HepG2 (cell line): ENCODE data around the gene ATG16L2. TPM values are rescaled to one million over a fixed set of nuclear protein-coding genes. Genes with fewer than 3 reads are reported as not detected.

Source experiments
- CCDC6 ChIP-seq: sonication (generic); formaldehyde crosslinking; IDR thresholded peaks from 2 replicates; pipeline ENCODE4 v1.8.1; 2022; ENCODE audit warnings: mild to moderate bottlenecking, missing genetic modification reagents, moderate library complexity
- EED ChIP-seq: sonication (generic); formaldehyde crosslinking; IDR thresholded peaks from 2 replicates; pipeline ENCODE4 v1.5.0; 2020; ENCODE audit warnings: mild to moderate bottlenecking, missing genetic modification reagents
- JUND ChIP-seq: sonication (generic); formaldehyde crosslinking; IDR thresholded peaks from 2 replicates; pipeline ENCODE4 v1.8.0; 2022; ENCODE audit warnings: mild to moderate bottlenecking, missing genetic modification reagents
- MATR3 ChIP-seq: sonication (generic); formaldehyde crosslinking; IDR thresholded peaks from 2 replicates; pipeline ENCODE4 v1.4.0; 2020; ENCODE audit warnings: missing genetic modification reagents
- MED1 ChIP-seq: sonication (generic); formaldehyde crosslinking; IDR thresholded peaks from 2 replicates; pipeline ENCODE4 v1.4.0; 2020; ENCODE audit warnings: missing genetic modification reagents
- NR2F6 ChIP-seq, 2 experiments: IDR thresholded peaks; 2 replicates each; pipeline ENCODE4 v1.6.1; 2016; ENCODE audit warnings: antibody characterized with exemption in 1 of 2, mild to moderate bottlenecking in 1 of 2
- NRL ChIP-seq: sonication (generic); formaldehyde crosslinking; IDR thresholded peaks from 2 replicates; pipeline ENCODE4 v1.5.0; 2020; ENCODE audit warnings: missing genetic modification reagents, mild to moderate bottlenecking, moderate library complexity, borderline replicate concordance
- PCBP2 ChIP-seq: fragments of 200-400 bp; formaldehyde crosslinking; optimal IDR thresholded peaks from 2 replicates; pipeline ENCODE3; 2018; ENCODE audit warnings: low read length, low read depth; ENCODE audit not compliant: poor library complexity, severe bottlenecking
- SALL2 ChIP-seq: sonication (generic); formaldehyde crosslinking; IDR thresholded peaks from 2 replicates; pipeline ENCODE4 v1.8.1; 2023; ENCODE audit warnings: mild to moderate bottlenecking, missing genetic modification reagents, inconsistent platforms
- TARDBP ChIP-seq: sonication (generic); formaldehyde crosslinking; IDR thresholded peaks from 2 replicates; pipeline ENCODE4 v1.8.0; 2022; ENCODE audit warnings: mild to moderate bottlenecking, missing genetic modification reagents
- ZNF430 ChIP-seq: sonication (generic); formaldehyde crosslinking; IDR thresholded peaks from 2 replicates; pipeline ENCODE4 v1.9.0; 2021; ENCODE audit warnings: mild to moderate bottlenecking, missing genetic modification reagents
- ZNF510 ChIP-seq: sonication (generic); formaldehyde crosslinking; IDR thresholded peaks from 2 replicates; pipeline ENCODE4 v1.4.0; 2020; ENCODE audit warnings: low read depth, mild to moderate bottlenecking, missing genetic modification reagents
- ZNF644 ChIP-seq: IDR thresholded peaks from 2 replicates; pipeline ENCODE4 v1.6.1; 2016; ENCODE audit warnings: low read depth
- ZNF891 ChIP-seq: sonication (generic); formaldehyde crosslinking; IDR thresholded peaks from 2 replicates; pipeline ENCODE4 v1.5.0; 2020; ENCODE audit warnings: mild to moderate bottlenecking, missing genetic modification reagents
- polyA plus RNA-seq, 8 experiments: library from polyadenylated mRNA; depleted of rRNA in 3 of 8; stranded (reverse) in 7 of 8; unstranded in 1 of 8; fragments of >200 nt; fragmentation: Illumina TruSeq in 4 of 8; extraction: Trizol in 4 of 8; gene quantifications; 2 replicates each; pipeline versions ENCODE4 v1.2.1 to v1.2.3, GENCODE V29; 2011 to 2016; ENCODE audit warnings: low read depth in 4 of 8, missing spikeins in 1 of 8, mixed read lengths in 1 of 8; ENCODE audit not compliant: insufficient read depth in 1 of 8
- total RNA-seq, 5 experiments: library from RNA; depleted of rRNA; stranded (reverse); fragments of >200 nt; fragmentation: Illumina TruSeq; extraction: Trizol; gene quantifications; 2 replicates each; pipeline ENCODE4 v1.2.3, GENCODE V29; 2016; ENCODE audit warnings: low read depth in 1 of 5
- TF ChIP-seq, protein P1 (sequence below): sonication (generic); formaldehyde crosslinking; IDR thresholded peaks from 2 replicates; pipeline ENCODE4 v1.4.0; 2020; ENCODE audit warnings: missing genetic modification reagents, borderline replicate concordance
- TF ChIP-seq, protein P2 (sequence below): sonication (generic); formaldehyde crosslinking; IDR thresholded peaks from 2 replicates; pipeline ENCODE4 v1.4.0; 2020; ENCODE audit warnings: mild to moderate bottlenecking, missing genetic modification reagents
- TF ChIP-seq, protein P3 (sequence below): IDR thresholded peaks from 2 replicates; pipeline ENCODE4 v1.6.1; 2016; ENCODE audit warnings: mild to moderate bottlenecking, missing biosample characterization, missing genetic modification reagents
- TF ChIP-seq, protein P4 (sequence below): sonication (generic); formaldehyde crosslinking; IDR thresholded peaks from 2 replicates; pipeline ENCODE4 v1.4.0; 2020; ENCODE audit warnings: mild to moderate bottlenecking, low read depth, missing genetic modification reagents

The ATG16L2 gene
- total and polyA plus RNA-seq, 2 of the 13 experiments (the other 11 are each of a cell fraction or from before 2014, with no cell fraction given): 6.2 to 14.8 TPM

DNA sequence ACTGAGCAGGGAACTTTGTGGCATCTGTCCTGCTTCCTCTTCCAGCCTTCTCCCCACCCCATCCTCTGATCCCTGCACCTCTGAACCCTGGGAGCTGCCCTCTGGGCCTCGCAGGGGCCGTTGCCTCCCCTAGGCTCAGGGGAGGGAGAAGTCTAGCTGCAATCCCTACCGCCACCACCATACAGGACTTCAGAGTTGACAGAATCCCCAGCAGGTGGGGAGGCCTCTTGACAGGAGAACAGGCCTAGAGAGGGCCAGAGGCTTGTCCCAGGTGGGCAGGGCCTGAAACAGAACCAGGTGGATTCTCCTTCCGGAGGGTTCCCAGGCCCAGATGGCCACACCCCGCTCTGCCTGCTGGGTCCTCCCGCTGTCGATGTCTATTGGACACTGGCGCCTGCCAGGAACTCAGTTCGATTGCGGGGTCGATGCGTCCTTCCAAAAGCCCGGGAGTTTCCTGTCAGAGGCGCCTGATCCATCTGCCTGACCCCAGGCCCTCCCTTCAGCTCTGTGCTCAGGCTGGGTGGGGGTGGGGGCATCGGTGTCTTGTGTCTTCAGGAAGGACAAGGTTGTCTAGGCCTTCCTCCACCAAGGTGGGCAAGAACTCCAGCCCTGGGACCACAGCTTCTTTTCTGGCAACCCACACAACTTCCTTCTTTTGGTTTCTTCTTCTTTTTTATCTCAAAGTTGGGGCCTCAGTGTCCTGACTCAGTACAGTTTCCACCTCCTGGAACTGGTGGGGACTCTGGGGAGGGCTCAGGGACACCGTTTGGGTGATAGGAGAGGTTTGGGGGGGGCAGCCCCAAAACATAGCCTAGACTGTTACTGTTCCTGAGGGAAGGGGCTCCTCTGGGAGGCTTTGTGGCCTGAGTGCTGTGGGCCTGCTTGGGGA is 26.8 kb upstream of the ATG16L2 start (continued):
- TF ChIP-seq, protein P1, sequence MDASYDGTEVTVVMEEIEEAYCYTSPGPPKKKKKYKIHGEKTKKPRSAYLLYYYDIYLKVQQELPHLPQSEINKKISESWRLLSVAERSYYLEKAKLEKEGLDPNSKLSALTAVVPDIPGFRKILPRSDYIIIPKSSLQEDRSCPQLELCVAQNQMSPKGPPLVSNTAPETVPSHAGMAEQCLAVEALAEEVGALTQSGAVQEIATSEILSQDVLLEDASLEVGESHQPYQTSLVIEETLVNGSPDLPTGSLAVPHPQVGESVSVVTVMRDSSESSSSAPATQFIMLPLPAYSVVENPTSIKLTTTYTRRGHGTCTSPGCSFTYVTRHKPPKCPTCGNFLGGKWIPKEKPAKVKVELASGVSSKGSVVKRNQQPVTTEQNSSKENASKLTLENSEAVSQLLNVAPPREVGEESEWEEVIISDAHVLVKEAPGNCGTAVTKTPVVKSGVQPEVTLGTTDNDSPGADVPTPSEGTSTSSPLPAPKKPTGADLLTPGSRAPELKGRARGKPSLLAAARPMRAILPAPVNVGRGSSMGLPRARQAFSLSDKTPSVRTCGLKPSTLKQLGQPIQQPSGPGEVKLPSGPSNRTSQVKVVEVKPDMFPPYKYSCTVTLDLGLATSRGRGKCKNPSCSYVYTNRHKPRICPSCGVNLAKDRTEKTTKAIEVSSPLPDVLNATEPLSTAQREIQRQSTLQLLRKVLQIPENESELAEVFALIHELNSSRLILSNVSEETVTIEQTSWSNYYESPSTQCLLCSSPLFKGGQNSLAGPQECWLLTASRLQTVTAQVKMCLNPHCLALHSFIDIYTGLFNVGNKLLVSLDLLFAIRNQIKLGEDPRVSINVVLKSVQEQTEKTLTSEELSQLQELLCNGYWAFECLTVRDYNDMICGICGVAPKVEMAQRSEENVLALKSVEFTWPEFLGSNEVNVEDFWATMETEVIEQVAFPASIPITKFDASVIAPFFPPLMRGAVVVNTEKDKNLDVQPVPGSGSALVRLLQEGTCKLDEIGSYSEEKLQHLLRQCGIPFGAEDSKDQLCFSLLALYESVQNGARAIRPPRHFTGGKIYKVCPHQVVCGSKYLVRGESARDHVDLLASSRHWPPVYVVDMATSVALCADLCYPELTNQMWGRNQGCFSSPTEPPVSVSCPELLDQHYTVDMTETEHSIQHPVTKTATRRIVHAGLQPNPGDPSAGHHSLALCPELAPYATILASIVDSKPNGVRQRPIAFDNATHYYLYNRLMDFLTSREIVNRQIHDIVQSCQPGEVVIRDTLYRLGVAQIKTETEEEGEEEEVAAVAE (CRISPR knock-in tag): no peak
- TF ChIP-seq NR2F6 (IDR thresholded peaks at IDR 0.05): peak; percentile 57
- TF ChIP-seq NR2F6 (CRISPR knock-in tag; IDR thresholded peaks at IDR 0.05): peak; percentile 76
- TF ChIP-seq MED1: peak; percentile 48; the same call in 1 of the 2 replicates
- TF ChIP-seq EED: no peak
- no peak; the same call in 1 of the 2 replicates for TF ChIP-seq NRL
- TF ChIP-seq ZNF430 (CRISPR knock-in tag): peak; percentile 87; the same call in 1 of the 2 replicates
- TF ChIP-seq, protein P2, sequence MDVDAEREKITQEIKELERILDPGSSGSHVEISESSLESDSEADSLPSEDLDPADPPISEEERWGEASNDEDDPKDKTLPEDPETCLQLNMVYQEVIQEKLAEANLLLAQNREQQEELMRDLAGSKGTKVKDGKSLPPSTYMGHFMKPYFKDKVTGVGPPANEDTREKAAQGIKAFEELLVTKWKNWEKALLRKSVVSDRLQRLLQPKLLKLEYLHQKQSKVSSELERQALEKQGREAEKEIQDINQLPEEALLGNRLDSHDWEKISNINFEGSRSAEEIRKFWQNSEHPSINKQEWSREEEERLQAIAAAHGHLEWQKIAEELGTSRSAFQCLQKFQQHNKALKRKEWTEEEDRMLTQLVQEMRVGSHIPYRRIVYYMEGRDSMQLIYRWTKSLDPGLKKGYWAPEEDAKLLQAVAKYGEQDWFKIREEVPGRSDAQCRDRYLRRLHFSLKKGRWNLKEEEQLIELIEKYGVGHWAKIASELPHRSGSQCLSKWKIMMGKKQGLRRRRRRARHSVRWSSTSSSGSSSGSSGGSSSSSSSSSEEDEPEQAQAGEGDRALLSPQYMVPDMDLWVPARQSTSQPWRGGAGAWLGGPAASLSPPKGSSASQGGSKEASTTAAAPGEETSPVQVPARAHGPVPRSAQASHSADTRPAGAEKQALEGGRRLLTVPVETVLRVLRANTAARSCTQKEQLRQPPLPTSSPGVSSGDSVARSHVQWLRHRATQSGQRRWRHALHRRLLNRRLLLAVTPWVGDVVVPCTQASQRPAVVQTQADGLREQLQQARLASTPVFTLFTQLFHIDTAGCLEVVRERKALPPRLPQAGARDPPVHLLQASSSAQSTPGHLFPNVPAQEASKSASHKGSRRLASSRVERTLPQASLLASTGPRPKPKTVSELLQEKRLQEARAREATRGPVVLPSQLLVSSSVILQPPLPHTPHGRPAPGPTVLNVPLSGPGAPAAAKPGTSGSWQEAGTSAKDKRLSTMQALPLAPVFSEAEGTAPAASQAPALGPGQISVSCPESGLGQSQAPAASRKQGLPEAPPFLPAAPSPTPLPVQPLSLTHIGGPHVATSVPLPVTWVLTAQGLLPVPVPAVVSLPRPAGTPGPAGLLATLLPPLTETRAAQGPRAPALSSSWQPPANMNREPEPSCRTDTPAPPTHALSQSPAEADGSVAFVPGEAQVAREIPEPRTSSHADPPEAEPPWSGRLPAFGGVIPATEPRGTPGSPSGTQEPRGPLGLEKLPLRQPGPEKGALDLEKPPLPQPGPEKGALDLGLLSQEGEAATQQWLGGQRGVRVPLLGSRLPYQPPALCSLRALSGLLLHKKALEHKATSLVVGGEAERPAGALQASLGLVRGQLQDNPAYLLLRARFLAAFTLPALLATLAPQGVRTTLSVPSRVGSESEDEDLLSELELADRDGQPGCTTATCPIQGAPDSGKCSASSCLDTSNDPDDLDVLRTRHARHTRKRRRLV (CRISPR knock-in tag): no peak
- 0 out of 2 replicates have a peak, but pooled peaks have one; percentile 48 for TF ChIP-seq ZNF644 (CRISPR knock-in tag)
- TF ChIP-seq TARDBP: peak; percentile 62; the same call in 1 of the 2 replicates
- TF ChIP-seq, protein P3, sequence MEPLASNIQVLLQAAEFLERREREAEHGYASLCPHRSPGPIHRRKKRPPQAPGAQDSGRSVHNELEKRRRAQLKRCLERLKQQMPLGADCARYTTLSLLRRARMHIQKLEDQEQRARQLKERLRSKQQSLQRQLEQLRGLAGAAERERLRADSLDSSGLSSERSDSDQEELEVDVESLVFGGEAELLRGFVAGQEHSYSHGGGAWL: 0 out of 2 replicates have a peak, but pooled peaks have one; percentile 14
- TF ChIP-seq, protein P4, sequence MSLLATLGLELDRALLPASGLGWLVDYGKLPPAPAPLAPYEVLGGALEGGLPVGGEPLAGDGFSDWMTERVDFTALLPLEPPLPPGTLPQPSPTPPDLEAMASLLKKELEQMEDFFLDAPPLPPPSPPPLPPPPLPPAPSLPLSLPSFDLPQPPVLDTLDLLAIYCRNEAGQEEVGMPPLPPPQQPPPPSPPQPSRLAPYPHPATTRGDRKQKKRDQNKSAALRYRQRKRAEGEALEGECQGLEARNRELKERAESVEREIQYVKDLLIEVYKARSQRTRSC (CRISPR knock-in tag): no peak
- no peak for TF ChIP-seq MATR3
- no peak for TF ChIP-seq JUND
- 0 out of 2 replicates have a peak, but pooled peaks have one; percentile 88 for TF ChIP-seq ZNF510 (CRISPR knock-in tag)
- peak; percentile 50; the same call in 1 of the 2 replicates for TF ChIP-seq ZNF891
- 0 out of 2 replicates have a peak, but pooled peaks have one; percentile 17 for TF ChIP-seq CCDC6 (CRISPR knock-in tag)
- no peak for TF ChIP-seq PCBP2
- no peak for TF ChIP-seq SALL2 (CRISPR knock-in tag)
